HG03354 (cell line): Measurements from ENCODE around the gene GALNT2.

Experiments used
- ATAC-seq: cut with Tn5 transposase; IDR thresholded peaks from one replicate; pipeline ENCODE4 v1.9.1; 2021; ENCODE audit warnings: mild to moderate bottlenecking; ENCODE audit not compliant: unreplicated experiment, poor library complexity, severe bottlenecking

Gene GALNT2

GRCh38 chr1:230066466-230067404, at the start of gene GALNT2:
TSS of gene GALNT2 (plus strand) at chr1:230067238. CDS start at chr1:230067281, 43 bp downstream.
- ATAC-seq, result peak; percentile 80

- ATAC-seq, result no peak
Measured at GRCh38 chr1:230020451-230020850, 46.6 kb upstream of the GALNT2 start.

GRCh38 chr1:230022666-230023380, 44.2 kb upstream of the GALNT2 start:
- ATAC-seq, result no peak

- ATAC-seq, result no peak
Measured at GRCh38 chr1:230025686-230026085, 41.4 kb upstream of the GALNT2 start.

GRCh38 chr1:230026139-230026538, 40.9 kb upstream of the GALNT2 start:
- no peak for ATAC-seq

GRCh38 chr1:230026572-230026971, 40.5 kb upstream of the GALNT2 start:
- ATAC-seq, result no peak

- ATAC-seq, result no peak
Measured at GRCh38 chr1:230028602-230029223, 38.3 kb upstream of the GALNT2 start.

- ATAC-seq, result no peak
Measured at GRCh38 chr1:230029244-230029941, 37.6 kb upstream of the GALNT2 start.

- no peak for ATAC-seq
Measured at GRCh38 chr1:230030122-230030821, 36.8 kb upstream of the GALNT2 start.

GRCh38 chr1:230031131-230031530, 35.9 kb upstream of the GALNT2 start:
- ATAC-seq, result no peak

GRCh38 chr1:230032516-230033281, 34.3 kb upstream of the GALNT2 start:
- ATAC-seq, result no peak

GRCh38 chr1:230037261-230037660, 29.8 kb upstream of the GALNT2 start:
- no peak for ATAC-seq

- ATAC-seq, result no peak
Measured at GRCh38 chr1:230040440-230040839, 26.6 kb upstream of the GALNT2 start.

- no peak for ATAC-seq
Measured at GRCh38 chr1:230043081-230043480, 24.0 kb upstream of the GALNT2 start.

- no peak for ATAC-seq
Measured at GRCh38 chr1:230044729-230045128, 22.3 kb upstream of the GALNT2 start.

- ATAC-seq, result no peak
Measured at GRCh38 chr1:230047114-230047865, 19.7 kb upstream of the GALNT2 start.

- no peak for ATAC-seq
Measured at GRCh38 chr1:230048322-230048721, 18.7 kb upstream of the GALNT2 start.

- ATAC-seq, result no peak
Measured at GRCh38 chr1:230048922-230049321, 18.1 kb upstream of the GALNT2 start.
